Adrenal gland (tissue), 5 donors: Measurements from ENCODE around the gene MYRFL.

Experiments
- CTCF ChIP-seq, 6 experiments: fragments of 450-650 bp in 4 of 6; fragments of 200-600 bp in 2 of 6; sonication (generic) in 1 of 6; IDR thresholded peaks; 1 replicate in 5 of 6; 2 replicates in 1 of 6; pipeline versions ENCODE4 v1.5.1 to v1.8.0; 2016 to 2021; ENCODE audit warnings: antibody characterized with exemption in 6 of 6, mild to moderate bottlenecking in 2 of 6, moderate library complexity in 1 of 6
- POLR2A ChIP-seq, 2 donors: fragments of 450-650 bp; IDR thresholded peaks; one replicate each; pipeline ENCODE4 v1.6.1; 2017; ENCODE audit warnings: antibody characterized with exemption in 2 of 2, mild to moderate bottlenecking in 2 of 2, moderate library complexity in 1 of 2
- donor health status: DM: no; HTN: no; CAD: no.

- TF ChIP-seq CTCF (IDR thresholded peaks at IDR 0.05), result no peak
- TF ChIP-seq POLR2A (IDR thresholded peaks at IDR 0.05), result no peak
Measured at GRCh38 chr12:69897744-69898143, 72.7 kb downstream of the MYRFL start.
